Right forelimb (tissue), 1 donor: ENCODE measurements around the gene SHOC2.
"Not testable (repeated sequence)": the region's sequence is repeated elsewhere in the genome, so short reads cannot be mapped to it uniquely, and the experiment has no call there.

ENCODE experiments used
- DNase-seq: peaks from one replicate; pipeline ENCODE4 v3.0.0-alpha.2; 2018

Gene SHOC2

GRCh38 chr10:110901954-110902819, 17.2 kb upstream of the SHOC2 start:
- no peak for DNase-seq

DNA sequence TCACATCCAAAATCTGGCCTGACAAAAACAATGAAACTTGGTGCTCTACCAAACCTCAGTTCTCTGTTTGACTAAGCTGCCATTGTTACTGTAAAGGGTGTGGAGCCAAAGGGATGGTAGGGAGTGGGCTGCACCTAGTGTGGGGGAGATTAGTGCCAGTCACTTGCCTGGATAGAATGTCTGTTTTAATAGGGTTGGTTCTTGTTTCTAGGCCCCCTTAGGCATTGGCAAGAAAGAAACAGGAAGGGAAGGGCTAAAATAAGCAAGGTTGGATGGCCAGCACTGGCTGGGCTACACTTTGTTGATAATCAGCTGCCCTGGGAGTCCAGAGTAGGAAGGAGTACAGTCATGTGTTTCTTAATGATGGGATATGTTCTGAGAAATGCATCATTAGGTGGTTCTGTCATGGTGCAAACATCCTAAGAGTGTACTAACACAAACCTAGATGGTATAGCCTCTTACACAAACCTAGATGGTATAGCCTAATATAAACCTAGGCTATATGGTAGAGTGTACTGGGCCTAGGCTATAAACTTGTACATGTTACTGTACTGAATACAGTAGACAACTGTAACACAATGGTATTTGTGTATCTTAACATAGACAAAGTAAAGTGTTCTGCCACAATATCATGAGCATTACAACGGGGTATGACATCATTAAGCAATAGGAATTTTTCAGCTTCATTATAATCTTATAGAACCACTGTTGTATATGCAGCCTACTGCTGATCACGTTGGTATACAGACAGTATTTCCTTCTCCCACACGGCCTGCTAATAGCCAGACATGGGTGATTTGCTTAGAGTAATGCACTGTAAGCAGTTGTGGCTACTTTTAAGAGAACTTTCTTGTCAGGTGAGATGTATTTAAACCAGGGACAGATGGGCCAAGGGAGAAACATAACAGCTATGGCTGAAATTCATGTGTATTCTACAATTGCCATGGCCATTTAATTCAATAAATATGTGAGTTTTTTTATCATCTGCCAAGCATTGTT, 15.8 kb upstream of the SHOC2 start:
- DNase-seq = no peak

- no peak for DNase-seq
These were observed 9.3 kb upstream of the SHOC2 start for GRCh38 chr10:110910138-110910537.

DNA sequence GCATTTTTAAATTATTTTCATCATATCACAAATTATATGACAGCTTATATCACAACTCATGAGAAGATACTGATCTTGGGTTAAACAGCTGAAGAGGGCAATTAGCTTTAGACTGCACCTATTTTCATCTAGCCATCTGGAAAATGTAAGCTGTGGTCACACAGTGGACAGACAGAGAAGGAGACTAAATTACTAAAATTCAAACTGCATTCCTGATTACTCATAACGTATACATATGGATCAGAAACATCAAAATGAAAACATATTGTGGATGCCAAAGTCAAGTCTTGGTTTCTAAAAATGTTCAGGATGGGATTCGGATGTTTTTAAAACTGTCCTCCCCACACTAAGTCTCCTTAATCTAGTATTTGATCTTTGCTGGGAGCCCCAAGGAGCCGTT, 7.0 kb upstream of the SHOC2 start:
- DNase-seq = no peak

- DNase-seq = no peak
These were observed 5.0 kb upstream of the SHOC2 start for GRCh38 chr10:110914431-110914830.

DNA sequence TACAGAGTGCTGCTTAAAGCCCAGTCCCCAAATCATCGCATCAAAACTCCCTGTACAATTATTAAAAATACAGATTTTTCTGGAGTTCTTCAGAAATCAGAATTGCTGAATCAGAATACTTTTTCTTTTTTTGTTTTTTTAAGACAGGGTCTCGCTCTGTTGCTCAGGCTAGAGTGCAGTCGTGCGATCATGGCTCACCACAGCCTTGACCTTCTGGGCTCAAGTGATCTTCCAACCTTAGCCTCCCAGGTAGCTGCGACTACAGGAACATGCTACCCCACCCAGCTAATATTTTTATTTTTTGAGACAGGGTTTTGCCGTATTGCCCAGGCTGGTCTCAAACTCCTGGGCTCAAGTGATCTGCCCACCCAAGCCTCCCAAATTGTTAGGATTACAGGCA, 4.4 kb upstream of the SHOC2 start:
- no peak for DNase-seq

- not testable (repeated sequence) for DNase-seq
These were observed 3.8 kb upstream of the SHOC2 start for GRCh38 chr10:110915600-110915999.

- DNase-seq = no peak
These were observed 2.7 kb upstream of the SHOC2 start for GRCh38 chr10:110916554-110917346.

GRCh38 chr10:110918269-110918642, 1.1 kb upstream of the SHOC2 start:
- no peak for DNase-seq

GRCh38 chr10:110918643-110919348, 608 bp upstream of the SHOC2 start, which contains the start of gene BBIP1:
Gene BBIP1, minus strand, starts transcription at chr10:110919180. Its CDS starts 1,023 bp downstream, at chr10:110918157.
- DNase-seq = peak; percentile 98

DNA sequence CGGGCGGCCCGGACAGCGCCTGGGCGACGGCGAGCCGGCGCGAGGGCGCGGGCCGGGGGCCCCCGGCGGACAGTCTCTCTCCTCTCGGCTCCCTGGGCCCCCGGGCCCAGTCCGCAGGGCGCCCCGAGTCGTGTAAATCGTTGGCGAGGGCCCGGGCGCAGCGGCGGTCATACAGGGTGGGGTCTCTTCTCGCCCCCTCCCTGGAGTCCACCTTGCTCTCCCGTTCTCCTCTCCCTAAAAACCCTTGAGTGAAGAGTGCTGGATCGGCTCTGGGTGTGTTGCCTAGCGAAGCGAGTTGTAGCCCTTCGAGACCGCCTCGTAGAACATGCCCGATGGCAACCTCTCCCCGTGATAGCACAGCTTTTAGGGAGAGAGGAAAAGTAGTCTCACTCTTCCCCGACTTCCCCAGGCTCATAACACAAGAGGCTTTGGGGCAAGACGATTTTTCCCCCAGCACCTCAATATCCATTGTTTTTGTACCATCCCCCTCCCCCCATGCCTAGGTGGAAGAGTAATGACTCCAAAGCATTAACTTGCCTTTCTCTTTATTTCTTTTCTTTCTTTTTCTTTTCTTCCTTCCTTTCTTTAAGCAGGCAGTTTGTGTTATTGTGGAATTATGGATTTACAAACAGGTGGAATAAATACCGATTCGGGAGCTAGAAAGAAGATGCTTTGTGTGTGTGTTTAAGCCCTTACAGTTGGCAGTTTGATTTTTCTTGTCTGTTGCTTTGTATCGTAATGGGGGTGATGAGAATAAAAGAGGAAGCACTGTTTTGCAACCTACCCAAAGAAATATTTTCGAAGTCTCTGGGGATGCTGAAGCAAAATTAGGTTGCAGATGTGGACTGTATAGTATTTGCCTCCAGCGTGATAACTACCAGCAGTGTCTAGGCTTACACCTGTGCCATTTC, 822 bp downstream of the SHOC2 start:
- DNase-seq = no peak

GRCh38 chr10:110923856-110924493, 4.6 kb downstream of the SHOC2 start:
- DNase-seq = no peak

- DNase-seq = no peak
These were observed 8.1 kb downstream of the SHOC2 start for GRCh38 chr10:110927461-110927860.

GRCh38 chr10:110931769-110932381, 12.5 kb downstream of the SHOC2 start:
- no peak for DNase-seq

GRCh38 chr10:110932505-110933180, 13.2 kb downstream of the SHOC2 start:
- no peak for DNase-seq

DNA sequence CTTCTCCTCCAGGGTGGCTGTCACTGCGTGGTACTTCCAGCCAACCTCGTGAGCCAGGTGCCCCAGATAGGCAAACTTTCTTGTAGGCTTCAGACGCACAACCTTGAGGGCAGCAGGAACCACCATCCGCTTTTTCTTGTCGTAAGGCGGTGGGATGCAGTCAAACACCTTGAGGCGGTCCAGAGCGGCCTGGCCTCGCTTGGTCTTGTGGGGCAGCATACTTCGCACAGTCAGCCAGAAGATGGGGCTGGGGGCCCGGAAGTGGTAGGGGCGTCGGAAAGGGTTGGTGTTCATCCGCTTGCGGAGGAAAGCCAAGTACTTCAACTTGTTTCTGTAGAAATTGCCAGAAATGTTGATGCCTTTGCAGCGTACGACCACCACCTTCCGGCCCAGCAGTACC, 17.4 kb downstream of the SHOC2 start:
- no peak for DNase-seq

DNA sequence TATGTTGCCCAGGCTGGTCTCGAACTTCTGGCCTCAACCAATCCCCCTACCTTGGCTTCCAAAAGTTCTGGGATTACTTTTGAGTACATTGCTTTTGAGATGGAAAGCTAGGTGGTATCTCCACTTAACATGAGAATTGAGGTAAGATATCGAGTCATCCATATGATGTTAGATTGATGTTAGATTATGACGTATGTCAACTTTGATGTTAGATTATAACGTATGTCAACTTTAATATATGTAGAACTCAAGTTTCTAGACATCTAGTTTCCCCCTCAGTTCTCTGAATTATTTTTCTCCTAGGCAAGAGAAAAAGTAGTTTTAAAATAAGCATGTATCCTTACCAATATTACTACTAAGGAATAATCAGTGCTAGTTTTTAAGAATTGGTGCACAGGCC, 20.0 kb downstream of the SHOC2 start:
- DNase-seq = no peak

DNA sequence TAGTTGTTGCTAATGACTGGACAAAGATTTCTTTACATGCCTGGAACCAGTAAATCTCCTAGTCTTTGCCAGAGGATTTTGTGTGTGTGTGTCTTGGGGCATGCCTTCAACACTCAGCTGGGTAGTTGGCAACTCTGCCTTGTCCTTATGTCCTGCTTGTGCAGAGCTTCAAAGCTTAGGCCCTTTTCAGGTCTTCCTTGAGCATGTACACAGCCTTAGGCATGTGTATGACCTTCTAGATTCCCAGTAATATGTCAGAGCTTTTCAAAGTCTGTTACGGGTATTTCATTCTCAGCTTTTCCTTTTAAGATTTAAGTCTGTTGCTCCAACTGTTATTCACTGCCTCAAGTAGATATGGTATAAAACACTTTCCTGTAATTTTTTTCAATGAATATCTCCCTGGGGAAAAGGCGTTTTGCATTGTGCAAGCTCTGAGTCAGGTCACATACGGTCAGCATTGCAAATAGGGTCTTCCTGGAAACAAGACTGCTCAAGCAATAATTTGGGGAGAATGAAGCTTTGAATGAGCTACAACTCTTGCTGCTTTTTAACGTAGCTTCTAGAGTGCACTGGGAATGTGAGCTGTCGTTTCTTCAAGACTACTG, 25.5 kb downstream of the SHOC2 start:
- no peak for DNase-seq

DNA sequence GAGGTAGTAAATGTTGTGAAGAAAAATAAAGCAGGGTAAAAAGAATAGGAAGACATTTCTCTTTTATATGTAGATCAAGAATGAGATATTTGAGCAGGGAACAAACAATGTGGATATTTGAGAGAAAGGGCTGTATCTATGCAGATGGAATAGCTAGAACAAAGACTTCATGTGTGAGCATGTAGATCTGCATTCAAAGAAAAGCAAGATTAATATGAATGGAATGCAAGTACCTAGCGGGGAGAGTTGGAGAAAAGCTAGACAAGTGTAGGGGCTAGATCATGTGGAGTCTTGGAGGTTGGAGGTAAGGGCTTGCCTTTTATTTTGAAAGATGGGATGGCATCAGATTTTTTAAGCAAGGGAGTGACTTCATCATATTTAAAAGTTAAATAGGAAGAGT, 27.1 kb downstream of the SHOC2 start:
- DNase-seq = no peak
